GM18861 (cell line): ENCODE results near the gene BCL2L2.
"Not testable (repeated sequence)": the region's sequence is repeated elsewhere in the genome, so short reads cannot be mapped to it uniquely, and the experiment has no call there.

Source experiments
- ATAC-seq: cut with Tn5 transposase; IDR thresholded peaks from one replicate; pipeline ENCODE4 v1.9.1; 2021; ENCODE audit not compliant: unreplicated experiment

BCL2L2 gene

GRCh38 chr14:23306412-23307145 lies at the start of gene BCL2L2:
TSS of gene BCL2L2 (plus strand) at chr14:23306833. CDS start at chr14:23307768, 935 bp downstream.
- ATAC-seq = no peak

- ATAC-seq = no peak
These were observed 48.4 kb upstream of the BCL2L2 start for GRCh38 chr14:23258256-23258655.

GRCh38 chr14:23259426-23259825 lies 47.2 kb upstream of the BCL2L2 start:
- no peak for ATAC-seq

- ATAC-seq = not testable (repeated sequence)
These were observed 45.8 kb upstream of the BCL2L2 start for GRCh38 chr14:23260849-23261248.

GRCh38 chr14:23269193-23269592 lies 37.4 kb upstream of the BCL2L2 start:
- no peak for ATAC-seq

GRCh38 chr14:23275412-23275811 lies 31.2 kb upstream of the BCL2L2 start:
- no peak for ATAC-seq

- no peak for ATAC-seq
These were observed 29.4 kb upstream of the BCL2L2 start for GRCh38 chr14:23277189-23277588.

- ATAC-seq = not testable (repeated sequence)
These were observed 28.7 kb upstream of the BCL2L2 start for GRCh38 chr14:23277928-23278327.

GRCh38 chr14:23281247-23281646 lies 25.4 kb upstream of the BCL2L2 start:
- ATAC-seq = no peak

GRCh38 chr14:23284654-23285529 lies 21.7 kb upstream of the BCL2L2 start:
- ATAC-seq = no peak

GRCh38 chr14:23285530-23286019 lies 21.1 kb upstream of the BCL2L2 start:
- peak; percentile 15 for ATAC-seq

GRCh38 chr14:23286020-23286901 lies 20.4 kb upstream of the BCL2L2 start, which contains the start of gene HOMEZ:
TSS of gene HOMEZ (minus strand) at chr14:23286132. CDS start at chr14:23285952, 180 bp downstream.
- peak; percentile 92 for ATAC-seq

- ATAC-seq = no peak
These were observed 19.6 kb upstream of the BCL2L2 start for GRCh38 chr14:23286902-23287479.

GRCh38 chr14:23294734-23295561 lies 11.7 kb upstream of the BCL2L2 start:
- ATAC-seq = no peak

GRCh38 chr14:23296012-23296777 lies 10.4 kb upstream of the BCL2L2 start:
- no peak for ATAC-seq

GRCh38 chr14:23297096-23297495 lies 9.5 kb upstream of the BCL2L2 start:
- ATAC-seq = no peak

- ATAC-seq = no peak
These were observed 8.9 kb upstream of the BCL2L2 start for GRCh38 chr14:23297611-23298277.
